IPS DF 6.9 (cell line): ENCODE data around the gene TEC.
"Not testable (repeated sequence)": the region's sequence is repeated elsewhere in the genome, so short reads cannot be mapped to it uniquely, and the experiment has no call there.

Experiments used
- DNase-seq: peaks from one replicate; pipeline ENCODE4 v3.0.0-alpha.2; 2013; ENCODE audit warnings: low read depth, low spot score
- H3K27ac ChIP-seq: one replicate; pipeline ENCODE4 v1.5.1; 2013; ENCODE audit warnings: low read length, control low read depth
- H3K27me3 ChIP-seq: 2 replicates; pipeline ENCODE4 v1.6.1; 2013; ENCODE audit warnings: mild to moderate bottlenecking, low read length; ENCODE audit not compliant: control insufficient read depth, insufficient read depth
- H3K36me3 ChIP-seq: 2 replicates; pipeline ENCODE4 v1.6.1; 2013; ENCODE audit warnings: low read length; ENCODE audit not compliant: control insufficient read depth, insufficient read depth
- H3K4me1 ChIP-seq: 2 replicates; pipeline ENCODE4 v1.6.1; 2013; ENCODE audit warnings: low read length; ENCODE audit not compliant: control insufficient read depth, insufficient read depth
- H3K4me3 ChIP-seq: 2 replicates; pipeline ENCODE4 v1.5.1; 2013; ENCODE audit warnings: mild to moderate bottlenecking, low read length
- H3K9me3 ChIP-seq: 2 replicates; pipeline ENCODE4 v1.6.1; 2013; ENCODE audit warnings: low read length, inconsistent platforms; ENCODE audit not compliant: control insufficient read depth, insufficient read depth
- WGBS: extraction: QIAGEN DNeasy Blood & Tissue Kit; methylation state at CpG from one replicate; pipeline ENCODE4 v1.1.7; 2013; ENCODE audit warnings: mixed read lengths, missing lambda C conversion rate; ENCODE audit not compliant: insufficient read length, insufficient coverage; 5-methylcytosine and 5-hydroxymethylcytosine counted together

The TEC gene

DNA sequence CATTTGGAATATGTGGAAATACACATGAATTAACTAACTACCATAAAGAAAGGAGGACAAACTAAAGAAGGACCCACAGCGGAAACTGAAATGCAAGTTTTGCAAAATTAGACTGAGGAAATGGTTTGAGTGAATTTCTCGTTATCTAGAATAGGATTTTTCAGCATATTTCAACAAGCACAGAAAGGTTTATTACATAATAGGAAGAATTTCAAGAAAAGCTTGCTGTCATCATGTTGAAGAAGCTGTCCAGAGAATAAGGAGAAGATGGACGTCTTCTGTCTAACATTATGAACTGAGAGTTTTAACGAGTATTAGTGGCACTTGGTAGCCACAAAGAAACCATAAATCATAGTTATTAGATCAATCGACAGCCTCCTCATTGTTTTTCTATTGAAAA is 45.0 kb downstream of the TEC start:
- no peak for DNase-seq
- WGBS: no CpG with 5 or more reads among the region's 5 CpGs
- Histone ChIP-seq H3K4me1 (0 out of 2 replicates have a peak, but pooled peaks cover 1% of the 10 kb centered on the region), H3K4me3 (no peak overlapping the region), H3K36me3 (no peaks in the 10 kb centered on the region), H3K9me3 (no peaks in the 10 kb centered on the region), H3K27ac (no peak overlapping the region), H3K27me3 (no peaks in the 10 kb centered on the region)

DNA sequence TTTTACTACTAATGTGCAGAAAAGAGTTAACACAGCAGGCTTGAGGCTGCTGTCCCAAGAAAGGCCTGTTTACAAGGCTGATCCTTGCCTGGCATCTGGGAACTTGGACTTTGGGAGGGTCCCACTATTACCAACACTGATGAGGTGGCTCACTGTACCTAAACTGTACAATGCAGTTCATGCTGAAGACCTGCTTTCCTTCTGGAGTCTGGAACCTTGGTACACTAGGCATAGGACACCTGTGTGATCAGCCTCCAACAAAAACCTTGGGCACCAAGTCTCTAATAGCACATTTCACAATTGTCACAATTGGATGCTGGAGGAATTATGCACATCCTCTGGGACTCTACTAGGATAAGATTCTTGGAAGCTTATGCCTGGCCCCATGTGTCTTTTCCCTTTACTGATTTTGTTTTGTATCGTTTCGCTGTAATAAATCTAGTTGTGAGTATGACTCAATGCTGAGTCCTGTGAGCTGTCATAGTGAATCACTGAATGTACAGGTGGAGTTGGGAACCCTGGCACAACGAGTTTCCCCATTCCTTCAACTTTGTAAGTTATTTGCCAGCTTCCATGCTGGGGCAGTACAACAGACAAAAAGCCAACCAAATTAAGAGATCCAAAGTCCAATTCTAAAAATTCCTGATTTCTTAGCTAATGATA is 45.9 kb downstream of the TEC start:
- no peak overlapping the region for H3K27ac ChIP-seq
- H3K4me3 ChIP-seq: no peak overlapping the region
- DNase-seq: no peak
- H3K36me3 ChIP-seq: no peaks in the 10 kb centered on the region
- H3K4me1 ChIP-seq: 0 out of 2 replicates have a peak, but pooled peaks cover 1% of the 10 kb centered on the region
- H3K27me3 ChIP-seq: no peaks in the 10 kb centered on the region
- no peaks in the 10 kb centered on the region for H3K9me3 ChIP-seq
- no CpG with 5 or more reads among the region's 3 CpGs for WGBS

DNA sequence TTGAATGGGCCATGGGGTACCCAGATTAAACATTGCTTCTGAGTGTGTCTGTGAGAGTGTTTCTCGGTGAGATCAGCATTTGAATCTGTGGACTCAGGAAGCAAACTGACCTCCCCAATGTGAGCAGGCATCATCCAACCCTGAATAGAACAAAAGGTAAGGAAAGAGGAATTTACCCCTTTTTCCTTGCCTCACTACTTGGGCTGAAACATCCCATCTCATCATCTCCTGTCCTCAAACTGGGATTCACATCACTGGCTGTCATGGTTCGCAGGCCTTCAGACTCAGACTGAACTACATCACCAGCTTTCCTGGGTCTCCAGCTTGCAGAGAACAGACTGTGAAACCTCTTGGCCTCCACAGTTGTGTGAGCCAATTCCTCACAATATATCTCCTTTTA is 47.1 kb downstream of the TEC start:
- Histone ChIP-seq H3K4me1 (0 out of 2 replicates have a peak, but pooled peaks cover 1% of the 10 kb centered on the region), H3K4me3 (no peak overlapping the region), H3K9me3 (no peaks in the 10 kb centered on the region), H3K36me3 (no peaks in the 10 kb centered on the region), H3K27me3 (no peaks in the 10 kb centered on the region), H3K27ac (no peak overlapping the region)
- WGBS: no CpG with 5 or more reads among the region's 2 CpGs
- DNase-seq: no peak

DNA sequence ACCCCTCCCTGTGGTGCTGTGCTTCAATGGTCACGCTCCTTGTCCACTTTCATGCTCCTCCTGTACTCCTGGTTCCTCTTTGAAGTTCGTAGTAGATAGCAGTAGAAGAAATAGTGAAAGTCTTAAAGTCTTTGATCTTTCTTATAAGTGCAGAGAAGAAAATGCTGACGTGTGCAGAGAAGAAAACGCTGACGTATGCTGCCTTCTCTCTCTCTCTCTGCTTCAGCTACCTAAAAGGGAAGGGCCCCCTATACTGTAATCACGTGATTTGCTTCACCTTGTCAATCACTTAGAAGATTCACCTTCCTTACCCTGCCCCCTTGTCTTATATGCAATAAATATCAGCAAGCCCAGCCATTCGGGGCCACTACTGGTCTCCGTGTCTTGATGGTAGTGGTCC is 50.2 kb downstream of the TEC start:
- H3K27me3 ChIP-seq, H3K36me3 ChIP-seq, DNase-seq, H3K27ac ChIP-seq, H3K4me1 ChIP-seq, H3K9me3 ChIP-seq, H3K4me3 ChIP-seq: not testable (repeated sequence)
- no CpG with 5 or more reads among the region's 8 CpGs for WGBS

DNA sequence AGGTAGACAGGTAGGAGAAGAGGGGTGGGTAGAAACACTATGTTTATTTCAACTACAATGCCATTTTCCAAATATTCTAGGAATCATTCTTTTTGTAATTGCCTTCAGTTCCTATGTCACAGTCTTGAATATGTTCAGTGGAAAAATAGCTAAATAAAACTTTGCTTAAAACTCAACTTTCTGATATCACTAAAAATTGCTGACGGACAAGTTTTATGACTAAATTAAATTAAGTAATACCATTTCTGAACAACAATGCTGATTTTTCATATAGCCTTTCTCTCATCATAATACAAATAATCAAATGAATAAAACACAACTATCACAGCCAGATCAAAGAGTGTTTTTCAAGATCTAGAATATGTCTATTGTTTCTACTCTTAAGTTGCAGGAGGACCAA is 53.1 kb downstream of the TEC start:
- no peaks in the 10 kb centered on the region for H3K27me3 ChIP-seq
- H3K4me3 ChIP-seq: no peak overlapping the region
- no peak for DNase-seq
- no peaks in the 10 kb centered on the region for H3K4me1 ChIP-seq
- WGBS: no CpG with 5 or more reads among the region's 1 CpG
- no peaks in the 10 kb centered on the region for H3K9me3 ChIP-seq
- no peaks in the 10 kb centered on the region for H3K36me3 ChIP-seq
- no peak overlapping the region for H3K27ac ChIP-seq

DNA sequence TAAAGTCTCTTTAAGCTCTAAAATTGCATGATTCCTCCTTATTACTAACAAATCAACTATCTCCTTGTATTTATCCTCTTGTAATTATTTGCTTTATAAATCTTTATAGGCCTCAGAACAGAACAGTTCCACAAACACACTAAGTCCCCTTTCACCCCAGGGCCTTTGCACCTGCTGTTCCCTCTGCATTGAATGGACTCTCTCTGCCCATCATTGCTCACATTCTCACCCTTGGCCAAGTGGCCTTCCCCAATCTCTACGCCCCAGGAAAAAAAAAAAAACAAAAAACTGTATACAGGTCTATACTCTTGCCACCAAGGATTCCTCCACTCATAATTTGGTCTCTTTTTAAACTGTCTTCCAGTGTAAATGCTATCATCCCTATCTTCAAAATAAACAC is 53.7 kb downstream of the TEC start:
- WGBS: no CpG with 5 or more reads among the region's 1 CpG
- H3K4me1 ChIP-seq: no peaks in the 10 kb centered on the region
- no peaks in the 10 kb centered on the region for H3K27me3 ChIP-seq
- H3K36me3 ChIP-seq: no peaks in the 10 kb centered on the region
- H3K4me3 ChIP-seq: no peak overlapping the region
- no peaks in the 10 kb centered on the region for H3K9me3 ChIP-seq
- no peak for DNase-seq
- no peak overlapping the region for H3K27ac ChIP-seq

DNA sequence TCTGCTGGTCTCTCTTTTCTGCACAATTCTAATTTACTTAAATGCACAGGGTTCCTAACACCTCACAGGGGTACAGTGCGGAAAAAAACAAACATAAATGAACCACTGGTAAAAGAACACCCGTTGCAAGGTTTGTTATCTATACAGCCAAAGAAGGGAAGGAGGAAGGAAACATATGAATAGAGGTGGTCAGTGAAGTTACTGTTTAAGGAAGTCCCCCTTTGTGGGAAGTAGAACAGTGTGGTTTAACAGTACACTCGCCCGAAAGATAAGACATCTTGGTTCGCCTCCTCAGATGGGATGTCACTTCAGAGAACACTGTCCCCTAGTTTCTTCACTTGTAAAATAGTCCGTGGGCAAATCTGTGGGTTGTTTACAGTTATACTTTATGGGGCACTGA is 57.5 kb downstream of the TEC start:
- no peak overlapping the region for H3K27ac ChIP-seq
- H3K4me3 ChIP-seq: no peak overlapping the region
- no peaks in the 10 kb centered on the region for H3K36me3 ChIP-seq
- H3K4me1 ChIP-seq: no peaks in the 10 kb centered on the region
- H3K27me3 ChIP-seq: no peaks in the 10 kb centered on the region
- no peaks in the 10 kb centered on the region for H3K9me3 ChIP-seq
- DNase-seq: no peak
- no CpG with 5 or more reads among the region's 6 CpGs for WGBS

DNA sequence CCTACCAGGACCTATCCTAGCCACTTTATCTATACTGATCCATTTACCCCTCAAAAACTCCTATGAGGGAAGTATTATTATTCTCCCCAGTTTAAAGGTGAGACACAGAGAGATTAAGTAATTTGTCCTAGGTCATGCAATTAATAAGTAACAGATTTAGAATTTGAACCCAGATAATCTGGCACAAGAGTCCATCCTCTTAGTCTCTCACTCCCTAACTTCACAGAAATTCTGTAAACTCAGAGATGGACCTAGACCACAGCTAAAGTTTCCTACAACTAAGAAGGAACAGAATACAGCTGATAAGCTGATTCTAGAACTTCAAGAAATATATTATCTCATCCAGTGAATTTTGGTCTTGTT is 58.7 kb downstream of the TEC start:
- Histone ChIP-seq H3K4me3 (no peak overlapping the region), H3K27ac (no peak overlapping the region)

DNA sequence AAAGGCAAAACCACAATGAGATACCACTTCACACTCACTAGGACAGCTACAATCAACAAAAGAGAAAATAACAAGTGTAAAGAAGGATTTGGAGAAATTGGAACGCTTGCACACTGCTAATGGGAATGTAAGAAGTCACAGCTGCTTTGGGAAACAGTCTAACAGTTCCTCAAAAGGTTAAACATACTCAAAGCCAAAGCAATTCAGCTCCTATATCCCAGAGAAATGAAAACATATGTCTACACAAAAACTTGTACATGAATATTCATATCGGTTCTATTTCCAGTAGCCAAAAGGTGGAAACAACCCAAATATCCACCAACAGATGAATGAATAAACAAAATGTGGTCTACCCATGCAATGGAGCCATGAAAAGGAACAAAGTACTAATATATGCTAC is 64.0 kb downstream of the TEC start:
- no peak for DNase-seq
- H3K27ac ChIP-seq: no peak overlapping the region
- H3K27me3 ChIP-seq: no peaks in the 10 kb centered on the region
- no CpG with 5 or more reads among the region's 2 CpGs for WGBS
- H3K9me3 ChIP-seq: no peaks in the 10 kb centered on the region
- no peaks in the 10 kb centered on the region for H3K36me3 ChIP-seq
- H3K4me1 ChIP-seq: no peaks in the 10 kb centered on the region
- H3K4me3 ChIP-seq: no peak overlapping the region

More for the DNA sequence above, 58.7 kb downstream of the TEC start:
- no peaks in the 10 kb centered on the region for H3K36me3 ChIP-seq
- no peaks in the 10 kb centered on the region for H3K9me3 ChIP-seq
- no peak for DNase-seq
- no peaks in the 10 kb centered on the region for H3K4me1 ChIP-seq
- H3K27me3 ChIP-seq: no peaks in the 10 kb centered on the region

DNA sequence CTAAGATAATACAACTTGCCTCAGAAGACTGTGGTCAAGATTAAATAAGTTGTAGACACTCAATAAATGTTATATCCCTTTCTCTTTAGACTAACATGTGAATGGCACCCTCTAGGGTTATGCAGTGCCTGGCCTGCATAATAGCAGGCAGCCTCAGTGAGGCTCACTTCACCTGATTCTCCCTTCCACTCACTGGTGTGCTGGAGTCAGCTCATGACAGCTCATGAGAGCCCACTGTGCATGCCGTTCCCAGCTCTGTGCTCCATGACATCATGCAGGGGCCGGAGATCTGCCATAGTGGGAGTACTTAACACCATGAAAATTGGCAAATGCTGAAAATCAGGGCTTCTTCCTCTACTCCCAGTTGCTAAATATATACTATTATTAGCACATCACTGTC is 64.5 kb downstream of the TEC start:
- no peaks in the 10 kb centered on the region for H3K36me3 ChIP-seq
- DNase-seq: no peak
- no peak overlapping the region for H3K27ac ChIP-seq
- no peaks in the 10 kb centered on the region for H3K9me3 ChIP-seq
- no peaks in the 10 kb centered on the region for H3K27me3 ChIP-seq
- H3K4me1 ChIP-seq: no peaks in the 10 kb centered on the region
- WGBS: no CpG with 5 or more reads among the region's 2 CpGs
- H3K4me3 ChIP-seq: no peak overlapping the region

DNA sequence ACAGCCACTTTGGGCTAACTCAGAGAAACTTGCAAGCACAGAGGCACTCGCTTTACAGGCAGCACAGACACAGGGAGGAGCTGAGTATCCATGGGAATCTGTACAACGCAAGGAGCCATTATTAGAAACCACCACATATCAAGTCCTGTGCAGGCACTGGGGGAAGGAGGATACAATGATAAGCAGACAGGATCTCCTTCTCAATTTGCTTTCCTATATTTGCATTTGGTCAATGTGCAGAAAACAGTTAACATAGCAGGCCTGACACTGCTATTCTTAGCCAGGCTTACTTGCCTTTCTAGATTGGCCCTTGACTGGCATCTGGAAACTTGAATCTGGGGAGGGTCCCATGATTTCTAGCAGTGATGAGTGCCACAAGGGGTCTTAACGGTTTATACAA is 65.8 kb downstream of the TEC start:
- no CpG with 5 or more reads among the region's 3 CpGs for WGBS
- Histone ChIP-seq H3K27ac (no peak overlapping the region), H3K4me1 (no peaks in the 10 kb centered on the region), H3K27me3 (no peaks in the 10 kb centered on the region), H3K9me3 (no peaks in the 10 kb centered on the region), H3K36me3 (no peaks in the 10 kb centered on the region), H3K4me3 (no peak overlapping the region)
- DNase-seq: no peak
